ENCODE data around the gene SIRT3. TPM values are rescaled to one million over a fixed set of nuclear protein-coding genes. Genes with fewer than 3 reads are reported as not detected.

Gene SIRT3
- total and polyA plus RNA-seq, 11 donors = 21.2 to 46.5 (median 27.3) TPM

- 60 to 74% (median 64%) methylated on average over 15 of the region's 15 CpGs for WGBS, 4 donors
- peak in 1 of 5 donors; percentile 11 for DNase-seq
- H3K4me3 ChIP-seq = no peak overlapping the region
- TF ChIP-seq CTCF (IDR thresholded peaks at IDR 0.05) = no peak
- TF ChIP-seq POLR2A (IDR thresholded peaks at IDR 0.05) = no peak
- peaks cover 0 to 56% (median 43%) of the 10 kb centered on the region in 9 donors for H3K36me3 ChIP-seq
- peak overlapping the region in 1 of 12 donors; percentile 20 for H3K27ac ChIP-seq
- intact Hi-C loops (cut with DNase I) = loop anchor here in 5 of 10 donors (5.0 to 10.0 kb wide), 6 partner anchors 93 to 313 kb away; partner anchors contain the start of genes B4GALNT4 (in 2 of the 5), IFITM5 (in 1 of the 5), PTDSS2 (in 1 of the 5) and RNH1 (in 1 of the 5)
- H3K27me3 ChIP-seq = no peaks in the 10 kb centered on the region
- no peaks in the 10 kb centered on the region for H3K9me3 ChIP-seq
- H3K4me1 ChIP-seq = peaks cover 5 to 52% (median 18%) of the 10 kb centered on the region in 12 donors
- ATAC-seq = no peak
Measured at GRCh38 chr11:201966-202365, 34.2 kb downstream of the SIRT3 start.

DNA sequence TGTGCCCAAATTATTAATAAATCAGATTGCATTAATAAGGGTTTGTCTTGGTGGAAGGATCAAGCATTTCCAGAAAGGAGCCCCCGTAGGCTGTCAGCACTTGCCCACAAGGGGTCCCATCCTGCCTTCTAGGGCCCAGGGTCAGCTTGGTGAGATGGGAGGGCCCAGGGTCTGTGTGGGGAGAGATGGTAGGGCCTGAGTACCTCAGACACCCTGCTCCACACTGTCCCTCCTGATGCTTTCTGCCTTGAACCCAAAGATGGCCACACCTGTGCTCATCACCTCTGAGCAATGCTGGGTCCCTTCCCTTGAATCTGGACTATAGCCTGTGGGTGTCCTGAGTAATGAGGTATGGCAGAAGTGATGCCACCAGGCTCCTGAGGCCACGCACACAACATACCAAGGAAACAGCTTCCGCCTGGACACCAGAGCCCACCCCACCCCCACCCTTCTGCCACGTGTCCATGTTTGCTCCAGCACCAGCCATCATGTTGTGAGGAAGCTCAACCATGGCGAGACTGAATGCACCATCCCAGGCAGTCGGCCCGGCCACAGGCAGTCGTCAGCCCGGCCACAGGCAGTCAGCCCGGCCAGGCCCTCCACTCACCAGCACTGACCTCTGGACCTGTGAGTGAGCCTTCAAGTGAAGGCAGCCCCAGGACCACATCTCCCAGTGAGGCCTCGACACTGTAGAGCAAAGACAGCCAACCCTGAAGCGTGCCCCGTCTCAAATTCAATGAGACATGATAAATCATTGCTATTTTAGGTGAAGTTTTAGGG is 35.7 kb downstream of the SIRT3 start:
- Histone ChIP-seq H3K9me3 (no peaks in the 10 kb centered on the region), H3K4me3 (no peak overlapping the region), H3K27ac (no peak overlapping the region), H3K27me3 (no peaks in the 10 kb centered on the region), H3K36me3 (peaks cover 0 to 55% (median 40%) of the 10 kb centered on the region in 9 donors), H3K4me1 (peaks cover 0 to 39% (median 7%) of the 10 kb centered on the region in 12 donors)
- ATAC-seq = no peak
- intact Hi-C loops (cut with DNase I) = loop anchor here in 5 of 10 donors (5.0 to 10.0 kb wide), 6 partner anchors 94 to 314 kb away; partner anchors contain the start of genes B4GALNT4 (in 2 of the 5), IFITM5 (in 1 of the 5), PTDSS2 (in 1 of the 5) and RNH1 (in 1 of the 5)
- peak in 1 of 5 donors; percentile 10 for DNase-seq
- whole genome bisulfite sequencing, 4 donors = 86 to 97% (median 94%) methylated on average over 4 to 13 of the region's 13 CpGs
- TF ChIP-seq CTCF (IDR thresholded peaks at IDR 0.05) (no peak), POLR2A (IDR thresholded peaks at IDR 0.05) (no peak)

GRCh38 chr11:199782-200181 is 36.4 kb downstream of the SIRT3 start:
- H3K36me3 ChIP-seq = peaks cover 0 to 48% (median 34%) of the 10 kb centered on the region in 9 donors
- DNase-seq = peak in 2 of 5 donors; percentile 7 to 21
- peaks cover 0 to 35% (median 4%) of the 10 kb centered on the region in 12 donors for H3K4me1 ChIP-seq
- intact Hi-C loops (cut with DNase I) = loop anchor here in 5 of 10 donors (5.0 to 10.0 kb wide), 7 partner anchors 95 to 315 kb away; partner anchors contain the start of genes B4GALNT4 (in 2 of the 5), IFITM5 (in 1 of the 5), PTDSS2 (in 1 of the 5) and RNH1 (in 1 of the 5)
- TF ChIP-seq POLR2A (IDR thresholded peaks at IDR 0.05) (no peak), CTCF (IDR thresholded peaks at IDR 0.05) (no peak)
- H3K27ac ChIP-seq = no peak overlapping the region
- H3K27me3 ChIP-seq = no peaks in the 10 kb centered on the region
- ATAC-seq = peak in 1 of 4 donors; percentile 7
- H3K4me3 ChIP-seq = no peak overlapping the region
- H3K9me3 ChIP-seq = no peaks in the 10 kb centered on the region
- 82 to 90% (median 85%) methylated on average over 8 of the region's 8 CpGs for WGBS, 4 donors

All from heart left ventricle (tissue), 16 donors.